ENCODE measurements around the gene CHCHD6. TPM values are rescaled to one million over a fixed set of nuclear protein-coding genes. Genes with fewer than 3 reads are reported as not detected.

Gene CHCHD6
- total and polyA plus RNA-seq, 2 donors (not counting 3 experiments of a cell fraction or from before 2014, with no cell fraction given), result 8.4 to 10.1 TPM

DNA sequence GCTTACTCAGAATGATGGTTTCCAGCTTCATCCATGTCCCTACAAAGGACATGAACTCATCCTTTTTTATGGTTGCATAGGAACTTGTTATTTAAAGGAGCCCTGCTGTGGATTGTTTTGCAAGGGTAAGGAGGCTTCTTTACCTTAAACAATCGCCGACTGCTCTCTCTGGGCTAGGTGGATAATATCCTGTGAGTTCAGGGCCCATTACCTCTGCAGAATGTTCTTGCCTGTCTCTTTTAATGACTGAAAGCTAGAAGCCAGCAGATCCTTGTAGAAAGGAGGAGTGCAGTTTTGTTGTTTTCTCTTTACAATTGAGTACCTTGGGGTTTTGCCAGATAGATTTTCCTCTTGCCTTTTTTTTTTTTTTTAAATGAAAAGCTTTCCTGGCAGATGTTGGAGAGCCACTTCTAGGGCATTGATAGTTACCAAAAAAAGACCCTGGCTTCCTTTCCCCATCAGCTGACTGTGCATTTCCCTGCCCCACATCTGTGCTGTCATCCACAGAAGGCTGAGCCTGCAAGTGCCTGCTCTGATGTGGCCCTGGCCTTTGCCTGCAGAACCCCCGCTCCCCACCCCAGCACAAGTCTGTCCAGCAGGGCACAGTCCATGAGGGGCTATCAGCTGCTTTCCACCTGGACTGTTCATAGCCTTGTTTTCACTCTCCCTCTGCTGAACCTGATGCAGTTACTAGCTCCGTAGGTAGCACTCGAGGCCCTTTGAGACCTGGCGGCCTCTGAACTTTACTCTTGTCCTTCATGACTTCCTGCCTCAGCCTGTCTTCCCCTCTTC, 113.1 kb downstream of the CHCHD6 start:
- ChIA-PET POLR2A (no interaction called here), CTCF (interaction anchor here (0.8 kb wide), 1 partner anchor 18 kb away, joined by 3 read pairs; no protein-coding TSS in a partner anchor)
- Histone ChIP-seq H3K9me1 (replicated peaks; ENCODE audit: control insufficient read depth, extremely low read depth, insufficient read depth, low read length) (no peaks in the 10 kb centered on the region), H3K79me2 (ENCODE audit: control insufficient read depth, insufficient read depth, low read length) (no peaks in the 10 kb centered on the region), H3K4me2 (ENCODE audit: insufficient read depth, low read length) (no peak overlapping the region), H3K4me1 (ENCODE audit: control insufficient read depth, extremely low read depth, insufficient read depth, low read length) (no peaks in the 10 kb centered on the region), H3K27me3 (ENCODE audit: control insufficient read depth in 2 of 2, insufficient read depth in 2 of 2, low read length in 2 of 2) (no peaks in the 10 kb centered on the region), H3K9me3 (replicated peaks; ENCODE audit: control insufficient read depth, insufficient read depth, low read length) (no peaks in the 10 kb centered on the region), H3K27ac (ENCODE audit: insufficient read depth, low read depth, low read length) (no peak overlapping the region), H4K20me1 (replicated peaks; ENCODE audit: control insufficient read depth, extremely low read depth, insufficient read depth, low read length) (no peaks in the 10 kb centered on the region), H2AFZ (ENCODE audit: low read depth, low read length) (no peak overlapping the region), H3K36me3 (ENCODE audit: control insufficient read depth in 2 of 2, extremely low read depth in 1 of 2, insufficient read depth in 2 of 2, low read length in 2 of 2) (no peaks in the 10 kb centered on the region), H3K9ac (replicated peaks; ENCODE audit: extremely low read depth, insufficient read depth, low read length) (no peak overlapping the region), H3K4me3 (replicated peaks in 1 of 3; ENCODE audit: insufficient read depth in 1 of 3, low read depth in 1 of 3, low read length in 3 of 3) (no peak overlapping the region)
- FAIRE-seq (no peak), DNase-seq (ENCODE audit: low read depth, low spot score) (no peak)
- dilution Hi-C loops (cut with MboI; ENCODE audit: extremely low pct_ligation_motif_present, low sequenced_read_pairs) (no loop called here), intact Hi-C loops (cut with micrococcal nuclease) (no loop called here)
- BruUV-seq (replicated peaks), result no TSS peak
- no peak for TF ChIP-seq EZH2 (IDR thresholded peaks at IDR 0.05; ENCODE audit: borderline replicate concordance, low read depth, low read length, severe bottlenecking)
- TF ChIP-seq, protein P1, sequence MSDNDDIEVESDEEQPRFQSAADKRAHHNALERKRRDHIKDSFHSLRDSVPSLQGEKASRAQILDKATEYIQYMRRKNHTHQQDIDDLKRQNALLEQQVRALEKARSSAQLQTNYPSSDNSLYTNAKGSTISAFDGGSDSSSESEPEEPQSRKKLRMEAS (IDR thresholded peaks at IDR 0.05; ENCODE audit: insufficient read depth, insufficient read length), result no peak
- TF ChIP-seq, protein P2, sequence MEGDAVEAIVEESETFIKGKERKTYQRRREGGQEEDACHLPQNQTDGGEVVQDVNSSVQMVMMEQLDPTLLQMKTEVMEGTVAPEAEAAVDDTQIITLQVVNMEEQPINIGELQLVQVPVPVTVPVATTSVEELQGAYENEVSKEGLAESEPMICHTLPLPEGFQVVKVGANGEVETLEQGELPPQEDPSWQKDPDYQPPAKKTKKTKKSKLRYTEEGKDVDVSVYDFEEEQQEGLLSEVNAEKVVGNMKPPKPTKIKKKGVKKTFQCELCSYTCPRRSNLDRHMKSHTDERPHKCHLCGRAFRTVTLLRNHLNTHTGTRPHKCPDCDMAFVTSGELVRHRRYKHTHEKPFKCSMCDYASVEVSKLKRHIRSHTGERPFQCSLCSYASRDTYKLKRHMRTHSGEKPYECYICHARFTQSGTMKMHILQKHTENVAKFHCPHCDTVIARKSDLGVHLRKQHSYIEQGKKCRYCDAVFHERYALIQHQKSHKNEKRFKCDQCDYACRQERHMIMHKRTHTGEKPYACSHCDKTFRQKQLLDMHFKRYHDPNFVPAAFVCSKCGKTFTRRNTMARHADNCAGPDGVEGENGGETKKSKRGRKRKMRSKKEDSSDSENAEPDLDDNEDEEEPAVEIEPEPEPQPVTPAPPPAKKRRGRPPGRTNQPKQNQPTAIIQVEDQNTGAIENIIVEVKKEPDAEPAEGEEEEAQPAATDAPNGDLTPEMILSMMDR (IDR thresholded peaks at IDR 0.05; ENCODE audit: extremely low read depth in 1 of 2, insufficient read depth in 1 of 2, low read depth in 1 of 2, low read length in 2 of 2), result no peak
- TF ChIP-seq JUN (IDR thresholded peaks at IDR 0.05; ENCODE audit: borderline replicate concordance, insufficient read depth, insufficient read length, low read depth), result no peak
- no peak for TF ChIP-seq POLR2A (IDR thresholded peaks at IDR 0.05; ENCODE audit: low read depth, low read length)
- no peak for TF ChIP-seq FOS (IDR thresholded peaks at IDR 0.05; ENCODE audit: borderline replicate concordance, insufficient read depth, low read length)
- TF ChIP-seq GATA2 (IDR thresholded peaks at IDR 0.05; ENCODE audit: insufficient read depth, insufficient read length, low read depth, low read length), result no peak
- TF ChIP-seq POLR2AphosphoS5 (IDR thresholded peaks at IDR 0.05; ENCODE audit: insufficient read depth, low read depth, low read length), result no peak
- no peak for TF ChIP-seq MYC (IDR thresholded peaks at IDR 0.05; ENCODE audit: low read depth, low read length)

Data from endothelial cell of umbilical vein (primary cell).